Epithelial cell of alveolus of lung (primary cell): ENCODE data around the gene HCLS1. TPM values are rescaled to one million over a fixed set of nuclear protein-coding genes. Genes with fewer than 3 reads are reported as not detected.

Experiments used
- total RNA-seq: library from RNA; depleted of rRNA; stranded (reverse); fragments of >200 nt; gene quantifications from 2 replicates; pipeline ENCODE4 v1.2.1, GENCODE V29; 2015

The HCLS1 gene, protein sequence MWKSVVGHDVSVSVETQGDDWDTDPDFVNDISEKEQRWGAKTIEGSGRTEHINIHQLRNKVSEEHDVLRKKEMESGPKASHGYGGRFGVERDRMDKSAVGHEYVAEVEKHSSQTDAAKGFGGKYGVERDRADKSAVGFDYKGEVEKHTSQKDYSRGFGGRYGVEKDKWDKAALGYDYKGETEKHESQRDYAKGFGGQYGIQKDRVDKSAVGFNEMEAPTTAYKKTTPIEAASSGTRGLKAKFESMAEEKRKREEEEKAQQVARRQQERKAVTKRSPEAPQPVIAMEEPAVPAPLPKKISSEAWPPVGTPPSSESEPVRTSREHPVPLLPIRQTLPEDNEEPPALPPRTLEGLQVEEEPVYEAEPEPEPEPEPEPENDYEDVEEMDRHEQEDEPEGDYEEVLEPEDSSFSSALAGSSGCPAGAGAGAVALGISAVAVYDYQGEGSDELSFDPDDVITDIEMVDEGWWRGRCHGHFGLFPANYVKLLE
- total RNA-seq, result 0.80 and 1.9 TPM in 2 replicates

DNA sequence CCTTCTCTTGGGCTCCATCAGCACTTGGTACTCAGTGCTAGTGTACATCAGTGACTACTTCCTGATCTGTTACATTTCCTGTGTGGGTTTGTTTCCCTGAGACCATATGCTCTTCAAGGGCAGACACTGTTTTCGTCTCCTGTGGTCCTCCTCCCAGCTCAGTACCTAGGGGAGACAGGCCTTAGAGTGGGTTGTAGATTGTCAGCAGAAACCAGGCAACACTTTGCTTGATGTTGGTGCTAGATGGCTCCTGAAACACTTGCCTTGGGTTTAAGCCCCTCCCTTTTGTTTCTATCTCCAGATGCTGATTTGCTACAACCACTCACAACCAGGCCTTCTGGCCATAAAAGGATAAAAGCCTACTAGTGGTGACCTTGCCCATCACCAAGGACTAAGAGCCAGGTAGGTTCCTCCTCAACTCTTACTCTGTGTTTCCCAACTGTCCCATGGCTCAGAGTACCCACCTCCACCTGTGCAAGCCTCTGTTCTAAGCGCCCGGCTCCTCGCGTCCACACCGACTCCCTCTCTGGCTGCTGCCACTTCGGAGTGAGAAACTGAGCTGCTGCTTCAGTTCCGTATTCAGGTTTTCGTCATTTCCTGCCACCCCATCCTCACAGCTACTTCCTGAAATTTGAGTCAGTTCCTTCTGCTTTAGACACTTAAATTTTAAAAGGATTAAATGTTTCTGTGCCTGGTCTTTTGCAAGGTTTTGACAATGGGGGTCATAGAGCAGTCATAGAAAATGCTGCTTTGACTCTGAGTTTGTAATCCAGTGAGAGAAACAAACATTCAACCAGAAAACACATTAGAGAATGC, at the start of gene HCLS1:
HCLS1 (minus strand) TSS at position 548 of the 816 bp plus-strand sequence. CDS start 2,556 bp downstream, outside the sequence.

GRCh38 chr3:121592856-121593702, 67.6 kb downstream of the HCLS1 start, which contains the start of gene FBXO40:
Gene FBXO40 (plus strand): TSS chr3:121593379. CDS start chr3:121620576, 27,197 bp downstream.

Other genes starting within 250 kb of the HCLS1 start
- 1.1 and 1.9 TPM in 2 replicates for gene POLQ, start 114.9 kb downstream of the HCLS1 start, total RNA-seq
- not detected in 2 replicates for gene ARGFX, start 93.0 kb downstream of the HCLS1 start, total RNA-seq
- not detected in 2 replicates for gene FBXO40, start 67.5 kb downstream of the HCLS1 start, total RNA-seq
- 19.8 and 38.4 TPM in 2 replicates for gene GOLGB1, start 88.8 kb upstream of the HCLS1 start, total RNA-seq
- 9.3 and 9.7 TPM in 2 replicates for gene IQCB1, start 174.2 kb upstream of the HCLS1 start, total RNA-seq
- 1.6 TPM in 1 of 2 replicates, not detected in the other for gene EAF2, start 174.3 kb upstream of the HCLS1 start, total RNA-seq
- gene SLC15A2, start 233.5 kb upstream of the HCLS1 start, total RNA-seq, result under 0.01 TPM in 1 of 2 replicates, not detected in the other